ENCODE results near the gene CYLD.

Gene CYLD

DNA sequence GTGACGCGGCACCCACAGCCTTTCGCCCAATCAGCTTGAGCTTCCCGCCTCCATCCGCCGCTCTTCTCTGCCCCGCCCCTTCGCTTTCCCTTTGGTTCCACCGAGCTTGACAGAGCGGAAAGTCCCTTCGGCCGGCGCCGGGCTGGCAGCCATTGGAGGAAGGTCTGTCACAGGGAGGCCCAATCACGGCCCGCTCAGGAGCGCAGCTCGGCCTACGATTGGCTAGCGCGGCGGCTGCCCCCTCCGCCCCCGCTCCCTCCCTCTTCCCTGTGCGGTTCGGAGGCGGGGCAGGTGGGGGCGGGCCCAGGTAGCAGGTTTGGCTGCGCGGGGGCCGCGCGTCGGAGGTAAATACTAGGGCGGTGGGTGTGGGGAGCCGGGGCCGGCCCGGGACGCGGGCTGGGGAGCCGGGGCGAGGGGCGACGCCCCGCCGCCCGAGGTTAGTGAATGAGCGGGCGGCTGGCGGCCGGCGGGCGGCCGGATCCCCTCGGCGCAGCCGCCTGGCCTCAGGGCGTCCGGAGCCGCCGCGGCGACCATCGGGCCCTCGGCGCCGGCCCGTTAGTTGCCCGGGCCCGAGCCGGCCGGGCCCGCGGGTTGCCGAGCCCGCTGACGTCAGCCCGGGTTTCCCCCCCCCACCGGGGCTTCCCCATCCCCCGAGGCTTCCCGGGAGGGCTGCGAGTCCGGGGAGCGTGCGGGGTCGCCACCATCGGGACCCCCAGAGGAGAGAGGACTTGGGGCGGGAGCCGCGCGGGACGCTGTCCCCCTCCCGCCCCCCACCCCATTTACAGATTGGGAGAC, at the start of gene CYLD:
Gene CYLD (plus strand): TSS at position 306 of the 795 bp plus-strand sequence. CDS start 7,613 bp downstream, outside the sequence.
- DNase-seq = peak; percentile 99

GRCh38 chr16:50692644-50692998, 49.3 kb upstream of the CYLD start:
- DNase-seq = no peak

DNA sequence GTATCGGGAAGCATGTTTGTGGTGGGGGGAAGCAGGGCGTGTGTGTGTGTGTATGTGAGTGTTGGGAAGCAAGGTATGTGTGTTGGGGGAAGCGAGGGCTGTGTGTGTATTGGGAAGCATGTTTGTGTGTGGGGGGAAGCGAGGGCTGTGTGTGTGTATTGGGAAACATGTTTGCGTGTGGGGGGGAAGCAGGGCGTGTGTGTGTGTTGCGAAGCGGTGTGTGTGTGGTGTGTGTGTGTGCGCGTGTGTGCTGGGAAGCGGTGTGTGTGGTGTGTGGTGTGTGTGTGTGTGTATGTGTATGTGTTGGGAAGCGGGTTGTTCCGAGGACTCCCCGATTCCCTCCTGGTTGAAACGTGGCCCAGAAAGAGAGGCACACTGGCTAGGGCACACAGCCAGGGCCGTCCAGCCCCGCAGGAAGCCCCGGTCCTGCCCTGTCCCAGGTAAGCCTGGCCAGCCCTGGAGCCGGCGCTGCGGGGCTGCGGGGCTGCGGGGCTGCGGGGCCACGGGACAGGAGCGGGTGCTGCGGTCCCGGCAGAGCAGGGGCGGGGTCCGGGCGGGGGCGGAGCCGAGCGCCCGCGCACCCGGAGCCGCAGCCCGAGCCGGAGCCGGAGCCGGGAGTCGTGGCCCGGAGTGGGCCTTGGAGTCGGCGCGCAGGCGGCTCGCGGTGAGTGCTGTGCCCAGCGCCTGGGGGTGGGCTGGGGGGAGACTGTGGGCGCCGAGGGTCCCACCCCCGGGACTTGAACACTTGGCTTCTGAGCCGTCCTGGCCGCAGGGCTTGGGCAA, 48.7 kb upstream of the CYLD start, which contains the start of gene NOD2:
Gene NOD2 (plus strand): TSS at position 608 of the 783 bp plus-strand sequence. CDS start 5,890 bp downstream, outside the sequence.
- DNase-seq = no peak

GRCh38 chr16:50694206-50694605, 47.7 kb upstream of the CYLD start:
- no peak for DNase-seq

- DNase-seq = no peak
Measured at GRCh38 chr16:50695017-50696000, 46.6 kb upstream of the CYLD start.

DNA sequence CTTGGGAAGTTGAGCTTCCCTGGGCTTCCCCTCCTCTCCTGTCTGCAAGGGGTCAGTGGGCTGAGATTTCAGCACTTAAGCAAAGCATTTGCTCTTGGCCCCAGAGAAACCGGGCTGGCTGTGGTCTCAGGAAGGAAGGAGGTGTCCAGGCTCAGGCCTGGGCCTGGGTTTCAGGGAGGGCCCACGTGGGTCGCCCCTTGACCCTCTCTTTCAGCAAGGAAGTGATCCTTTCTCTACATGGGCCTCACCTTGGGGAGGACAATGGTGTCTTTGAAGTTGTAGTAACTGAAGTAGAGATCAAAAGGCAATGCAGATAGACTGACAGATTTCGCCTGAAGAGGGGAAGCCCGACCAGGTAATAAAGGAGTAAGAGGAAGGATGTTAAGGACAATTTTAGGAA, 45.8 kb upstream of the CYLD start:
- no peak for DNase-seq

GRCh38 chr16:50696575-50697420, 45.1 kb upstream of the CYLD start:
- DNase-seq = no peak

DNA sequence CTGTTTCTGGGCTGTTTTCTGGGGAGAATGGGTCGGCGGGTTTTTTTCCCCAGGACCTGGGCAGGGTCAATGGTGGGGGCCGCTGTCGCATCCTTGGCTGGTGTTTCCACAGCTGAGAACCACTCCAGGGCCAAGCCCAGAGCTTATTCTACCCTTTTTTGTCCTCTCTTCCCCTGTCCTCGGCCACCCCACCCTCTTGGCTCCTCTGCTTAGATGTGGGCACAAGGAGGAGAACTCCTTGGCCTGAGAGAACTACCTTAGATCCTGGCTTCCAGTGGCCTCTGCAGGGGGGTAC, 44.5 kb upstream of the CYLD start:
- no peak for DNase-seq

- DNase-seq = no peak
Measured at GRCh38 chr16:50697881-50698767, 43.8 kb upstream of the CYLD start.

DNA sequence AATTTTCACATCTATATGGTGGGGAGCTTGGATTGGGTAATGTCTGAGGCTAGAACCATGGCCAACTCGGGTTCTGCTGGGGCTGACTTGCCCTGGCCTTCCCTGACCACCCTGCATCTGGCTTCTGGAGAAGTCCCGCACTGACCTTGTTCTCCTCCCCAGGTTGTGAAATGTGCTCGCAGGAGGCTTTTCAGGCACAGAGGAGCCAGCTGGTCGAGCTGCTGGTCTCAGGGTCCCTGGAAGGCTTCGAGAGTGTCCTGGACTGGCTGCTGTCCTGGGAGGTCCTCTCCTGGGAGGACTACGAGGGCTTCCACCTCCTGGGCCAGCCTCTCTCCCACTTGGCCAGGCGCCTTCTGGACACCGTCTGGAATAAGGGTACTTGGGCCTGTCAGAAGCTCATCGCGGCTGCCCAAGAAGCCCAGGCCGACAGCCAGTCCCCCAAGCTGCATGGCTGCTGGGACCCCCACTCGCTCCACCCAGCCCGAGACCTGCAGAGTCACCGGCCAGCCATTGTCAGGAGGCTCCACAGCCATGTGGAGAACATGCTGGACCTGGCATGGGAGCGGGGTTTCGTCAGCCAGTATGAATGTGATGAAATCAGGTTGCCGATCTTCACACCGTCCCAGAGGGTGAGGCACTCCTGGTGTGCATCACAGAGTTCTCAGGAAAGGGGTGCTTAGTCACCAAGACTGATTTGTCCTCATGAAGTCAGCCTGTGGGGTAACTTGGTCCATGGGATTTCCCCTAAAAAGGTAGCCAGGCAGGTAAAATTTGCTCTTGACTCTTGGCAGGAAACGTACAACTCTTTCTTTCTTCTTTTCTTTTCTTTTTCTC, 42.3 kb upstream of the CYLD start:
- no peak for DNase-seq

DNA sequence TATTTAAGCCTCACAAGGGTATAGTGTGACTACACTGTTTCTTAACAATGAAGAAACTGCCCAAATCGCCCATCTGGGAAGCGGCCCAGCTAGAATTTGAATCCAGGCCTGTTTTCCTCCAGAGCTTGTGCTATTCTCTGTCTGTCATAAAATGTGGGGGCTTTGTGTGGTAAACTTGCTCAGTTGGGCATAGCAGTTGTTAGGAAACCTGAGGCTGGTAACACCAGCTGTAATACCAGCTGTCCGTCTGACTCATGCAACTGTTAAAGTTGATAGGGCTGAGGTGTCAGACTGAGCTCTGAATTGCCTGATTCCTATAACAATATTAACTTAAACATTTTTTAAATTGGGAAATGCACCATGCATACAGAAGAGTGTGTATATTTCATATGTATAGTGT, 39.2 kb upstream of the CYLD start:
- no peak for DNase-seq

DNA sequence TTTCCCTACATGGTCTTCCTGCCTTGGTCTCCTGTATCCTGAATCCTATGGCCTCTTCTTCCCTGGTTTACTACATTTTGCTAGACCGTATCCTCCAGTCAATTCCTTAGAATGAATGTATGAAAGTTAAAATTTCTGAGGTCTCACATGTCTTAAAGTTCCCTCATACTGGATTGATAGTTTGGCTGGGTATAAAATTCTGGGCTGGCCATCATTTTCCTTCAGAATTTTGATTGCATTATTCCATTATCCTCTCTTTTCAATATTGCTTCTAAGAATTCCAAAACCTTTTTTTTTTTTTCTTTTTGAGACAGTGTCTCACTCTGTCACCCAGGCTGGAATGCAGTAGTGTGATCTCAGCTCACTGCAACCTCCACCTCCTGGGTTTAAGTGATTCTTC, 37.6 kb upstream of the CYLD start:
- no peak for DNase-seq

DNA sequence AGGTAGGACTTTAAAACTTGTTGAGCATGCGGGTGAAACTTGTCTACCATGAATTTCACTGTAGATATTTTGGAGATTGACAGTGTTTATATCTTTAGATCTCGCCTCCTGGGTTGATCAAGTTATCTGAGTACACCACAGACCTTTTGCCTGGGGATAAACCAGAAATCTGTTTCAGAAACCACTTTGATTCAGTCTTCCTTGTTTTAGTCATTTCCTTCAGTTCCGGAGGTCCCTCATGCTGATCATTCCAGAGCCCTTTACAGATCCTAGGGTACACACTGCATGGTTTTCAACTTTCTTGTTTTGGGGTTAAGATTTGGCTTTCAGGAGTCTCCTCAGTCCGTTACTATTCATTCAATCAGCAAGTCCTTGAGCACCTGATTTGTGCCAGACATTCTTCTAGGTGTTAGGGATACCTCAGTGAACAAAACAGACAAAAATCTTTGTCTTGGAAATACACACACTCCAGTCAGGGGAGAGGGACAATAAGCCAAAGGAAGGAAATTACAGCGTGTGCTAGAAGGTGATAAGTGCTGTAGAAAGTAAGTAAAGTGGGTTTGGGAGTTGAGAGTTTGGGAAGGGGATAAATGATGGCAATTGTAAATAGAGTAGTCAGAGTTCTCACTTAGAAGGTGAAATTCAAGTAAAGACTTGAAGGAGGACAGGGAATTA, 36.3 kb upstream of the CYLD start:
- DNase-seq = no peak

DNA sequence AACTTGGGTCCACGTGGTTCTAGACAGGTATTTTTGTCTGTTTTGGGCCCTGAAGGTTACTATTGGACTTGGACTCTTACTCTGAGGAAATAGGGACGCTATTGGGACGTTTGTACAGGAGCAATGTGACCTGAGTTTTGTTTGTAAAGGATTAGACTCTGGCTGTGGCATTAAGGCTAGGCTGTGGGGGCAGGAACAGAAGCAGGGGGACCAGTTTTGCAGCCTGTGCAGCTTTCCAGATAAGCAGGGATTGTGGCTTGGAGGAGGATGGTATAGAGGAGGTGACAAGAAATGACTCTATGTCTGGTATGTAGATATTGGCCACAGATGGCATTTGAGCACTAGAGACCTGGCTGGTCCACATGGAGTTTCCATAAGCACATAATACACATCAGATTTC, 35.6 kb upstream of the CYLD start:
- DNase-seq = no peak

DNA sequence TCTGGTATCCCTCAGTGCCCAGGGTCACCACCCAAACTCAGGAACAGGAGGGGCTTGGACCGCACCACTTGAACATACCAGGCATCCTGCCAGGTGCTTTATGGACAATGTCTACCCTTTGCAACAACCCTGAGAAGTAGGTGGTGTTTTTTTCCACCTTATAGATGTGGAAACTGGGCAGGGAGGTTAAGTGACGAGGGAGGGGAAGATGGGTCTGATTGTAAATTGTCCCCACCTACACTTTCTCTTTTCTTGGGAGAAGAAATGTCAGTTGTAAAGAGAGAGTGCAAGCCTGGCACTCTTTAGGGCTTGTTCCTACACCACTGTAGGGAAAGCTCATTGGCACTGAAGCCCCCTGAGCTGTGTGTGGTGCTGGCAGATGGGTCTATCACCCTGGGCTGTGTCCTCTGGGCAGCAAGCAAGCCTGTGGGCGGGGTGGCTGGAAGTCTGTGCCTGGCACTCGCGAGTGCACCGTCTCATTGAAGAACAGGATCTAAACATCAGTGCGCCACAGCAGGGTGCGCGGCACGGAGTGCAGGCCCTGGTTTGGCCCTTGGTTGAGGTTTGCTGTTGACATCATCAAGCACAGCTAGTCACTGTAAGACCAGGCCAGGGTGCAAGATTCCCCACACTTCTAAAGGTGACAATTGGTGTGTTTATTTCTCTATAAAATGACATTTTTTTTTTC, 33.4 kb upstream of the CYLD start:
- DNase-seq = no peak

DNA sequence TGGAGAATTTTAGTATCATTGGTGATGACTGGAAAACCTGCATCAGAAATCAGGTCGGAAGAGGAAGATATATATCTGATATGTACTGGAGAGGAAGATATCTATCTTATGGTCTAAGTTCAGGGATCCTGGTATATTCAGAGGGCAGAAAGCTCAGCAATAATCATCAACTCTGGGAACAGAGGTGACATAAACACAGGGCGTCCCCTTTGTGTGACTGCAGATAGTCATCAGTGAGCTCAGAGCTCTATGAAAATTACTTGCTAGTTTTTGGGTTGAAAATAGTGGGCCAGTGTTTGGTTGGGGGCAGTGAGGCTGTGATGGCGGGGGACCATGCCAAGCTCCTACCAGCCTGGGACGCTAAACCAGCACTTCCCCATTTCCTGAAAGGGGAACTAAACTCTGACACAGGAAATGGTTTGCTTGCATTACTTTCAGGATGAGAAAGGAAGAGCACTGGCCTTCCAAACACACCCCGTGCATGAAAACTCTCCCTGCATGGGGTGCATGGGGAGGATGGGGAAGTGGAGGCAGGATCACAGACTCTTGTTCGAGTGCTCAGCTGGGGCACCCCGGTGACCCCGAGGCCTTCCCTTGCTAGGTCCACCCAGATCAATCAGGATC, 32.7 kb upstream of the CYLD start:
- no peak for DNase-seq

DNA sequence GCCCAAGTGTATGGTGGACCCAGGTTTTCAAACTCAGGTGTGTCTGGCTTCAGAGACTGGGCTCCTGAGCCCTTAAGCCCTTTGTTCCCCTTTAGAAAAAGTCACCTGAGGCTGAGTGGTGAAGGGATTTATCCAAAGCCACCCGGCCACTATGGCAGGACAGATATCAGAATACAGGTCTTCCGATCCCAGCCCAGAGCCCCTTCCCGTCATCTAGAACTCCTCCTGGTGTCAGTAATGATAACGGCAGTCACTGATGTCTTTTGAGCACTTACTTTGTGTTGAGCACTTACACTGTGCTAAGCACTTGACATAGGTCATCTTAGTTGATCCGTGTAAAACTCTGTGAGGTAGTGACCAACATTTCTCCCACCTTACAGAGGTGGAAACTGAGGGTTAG, 31.9 kb upstream of the CYLD start:
- DNase-seq = no peak

DNA sequence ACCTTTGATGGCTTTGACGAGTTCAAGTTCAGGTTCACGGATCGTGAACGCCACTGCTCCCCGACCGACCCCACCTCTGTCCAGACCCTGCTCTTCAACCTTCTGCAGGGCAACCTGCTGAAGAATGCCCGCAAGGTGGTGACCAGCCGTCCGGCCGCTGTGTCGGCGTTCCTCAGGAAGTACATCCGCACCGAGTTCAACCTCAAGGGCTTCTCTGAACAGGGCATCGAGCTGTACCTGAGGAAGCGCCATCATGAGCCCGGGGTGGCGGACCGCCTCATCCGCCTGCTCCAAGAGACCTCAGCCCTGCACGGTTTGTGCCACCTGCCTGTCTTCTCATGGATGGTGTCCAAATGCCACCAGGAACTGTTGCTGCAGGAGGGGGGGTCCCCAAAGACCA, 30.8 kb upstream of the CYLD start:
- no peak for DNase-seq
